Measurements from ENCODE around the gene HAAO.

HAAO gene

GRCh38 chr2:42799881-42800280 lies 7.5 kb upstream of the HAAO start:
- H3K4me3 ChIP-seq (ENCODE audit: severe bottlenecking), result no peak overlapping the region
- no peaks in the 10 kb centered on the region for H3K9me3 ChIP-seq (ENCODE audit: severe bottlenecking)
- ATAC-seq (ENCODE audit: low read depth) (no peak), DNase-seq (ENCODE audit: low spot score) (no peak)
- no peaks in the 10 kb centered on the region for H3K27me3 ChIP-seq (ENCODE audit: insufficient read depth, poor library complexity, severe bottlenecking)
- no peak for TF ChIP-seq CTCF (IDR thresholded peaks at IDR 0.05; ENCODE audit: poor library complexity, severe bottlenecking)
- H3K4me1 ChIP-seq (ENCODE audit: insufficient read depth, poor library complexity, severe bottlenecking), result peaks cover 11% of the 10 kb centered on the region
- no peak overlapping the region for H3K27ac ChIP-seq (ENCODE audit: poor library complexity, severe bottlenecking)
- no peaks in the 10 kb centered on the region for H3K36me3 ChIP-seq (ENCODE audit: low read depth)

- H3K27ac ChIP-seq (ENCODE audit: poor library complexity, severe bottlenecking), result no peak overlapping the region
- no peak for DNase-seq (ENCODE audit: low spot score)
- no peaks in the 10 kb centered on the region for H3K9me3 ChIP-seq (ENCODE audit: severe bottlenecking)
- H3K4me3 ChIP-seq (ENCODE audit: severe bottlenecking), result no peak overlapping the region
- H3K4me1 ChIP-seq (ENCODE audit: insufficient read depth, poor library complexity, severe bottlenecking), result peaks cover 11% of the 10 kb centered on the region
- TF ChIP-seq CTCF (IDR thresholded peaks at IDR 0.05; ENCODE audit: poor library complexity, severe bottlenecking), result no peak
- H3K27me3 ChIP-seq (ENCODE audit: insufficient read depth, poor library complexity, severe bottlenecking), result peaks cover 11% of the 10 kb centered on the region
- no peak for ATAC-seq (ENCODE audit: low read depth)
- H3K36me3 ChIP-seq (ENCODE audit: low read depth), result no peaks in the 10 kb centered on the region
These were observed 4.9 kb upstream of the HAAO start for GRCh38 chr2:42797281-42797680.

GRCh38 chr2:42796427-42797248 lies 4.3 kb upstream of the HAAO start:
- no peak for TF ChIP-seq CTCF (IDR thresholded peaks at IDR 0.05; ENCODE audit: poor library complexity, severe bottlenecking)
- no peaks in the 10 kb centered on the region for H3K36me3 ChIP-seq (ENCODE audit: low read depth)
- ATAC-seq (ENCODE audit: low read depth), result no peak
- H3K4me3 ChIP-seq (ENCODE audit: severe bottlenecking), result no peak overlapping the region
- H3K4me1 ChIP-seq (ENCODE audit: insufficient read depth, poor library complexity, severe bottlenecking), result peaks cover 11% of the 10 kb centered on the region
- DNase-seq (ENCODE audit: low spot score), result no peak
- H3K9me3 ChIP-seq (ENCODE audit: severe bottlenecking), result no peaks in the 10 kb centered on the region
- peak overlapping the region; percentile 15 for H3K27ac ChIP-seq (ENCODE audit: poor library complexity, severe bottlenecking)
- H3K27me3 ChIP-seq (ENCODE audit: insufficient read depth, poor library complexity, severe bottlenecking), result peaks cover 13% of the 10 kb centered on the region

GRCh38 chr2:42795841-42796301 lies 3.5 kb upstream of the HAAO start:
- Histone ChIP-seq H3K27ac (ENCODE audit: poor library complexity, severe bottlenecking) (peak overlapping the region; percentile 15), H3K9me3 (ENCODE audit: severe bottlenecking) (no peaks in the 10 kb centered on the region), H3K4me3 (ENCODE audit: severe bottlenecking) (no peak overlapping the region), H3K27me3 (ENCODE audit: insufficient read depth, poor library complexity, severe bottlenecking) (peaks cover 13% of the 10 kb centered on the region), H3K4me1 (ENCODE audit: insufficient read depth, poor library complexity, severe bottlenecking) (peaks cover 11% of the 10 kb centered on the region), H3K36me3 (ENCODE audit: low read depth) (no peaks in the 10 kb centered on the region)
- no peak for TF ChIP-seq CTCF (IDR thresholded peaks at IDR 0.05; ENCODE audit: poor library complexity, severe bottlenecking)
- DNase-seq (ENCODE audit: low spot score), result no peak
- ATAC-seq (ENCODE audit: low read depth), result peak; percentile 75

GRCh38 chr2:42795275-42795674 lies 2.9 kb upstream of the HAAO start:
- no peak overlapping the region for H3K4me3 ChIP-seq (ENCODE audit: severe bottlenecking)
- H3K27ac ChIP-seq (ENCODE audit: poor library complexity, severe bottlenecking), result no peak overlapping the region
- H3K4me1 ChIP-seq (ENCODE audit: insufficient read depth, poor library complexity, severe bottlenecking), result peaks cover 11% of the 10 kb centered on the region
- TF ChIP-seq CTCF (IDR thresholded peaks at IDR 0.05; ENCODE audit: poor library complexity, severe bottlenecking), result no peak
- H3K9me3 ChIP-seq (ENCODE audit: severe bottlenecking), result no peaks in the 10 kb centered on the region
- peaks cover 13% of the 10 kb centered on the region for H3K27me3 ChIP-seq (ENCODE audit: insufficient read depth, poor library complexity, severe bottlenecking)
- ATAC-seq (ENCODE audit: low read depth) (no peak), DNase-seq (ENCODE audit: low spot score) (no peak)
- no peaks in the 10 kb centered on the region for H3K36me3 ChIP-seq (ENCODE audit: low read depth)
